ENCODE data around the gene TCF21. TPM values are rescaled to one million over a fixed set of nuclear protein-coding genes. Genes with fewer than 3 reads are reported as not detected.

Gene TCF21
- polyA plus RNA-seq, 1 of the 3 experiments (the other 2 are of a cell fraction), result not detected

DNA sequence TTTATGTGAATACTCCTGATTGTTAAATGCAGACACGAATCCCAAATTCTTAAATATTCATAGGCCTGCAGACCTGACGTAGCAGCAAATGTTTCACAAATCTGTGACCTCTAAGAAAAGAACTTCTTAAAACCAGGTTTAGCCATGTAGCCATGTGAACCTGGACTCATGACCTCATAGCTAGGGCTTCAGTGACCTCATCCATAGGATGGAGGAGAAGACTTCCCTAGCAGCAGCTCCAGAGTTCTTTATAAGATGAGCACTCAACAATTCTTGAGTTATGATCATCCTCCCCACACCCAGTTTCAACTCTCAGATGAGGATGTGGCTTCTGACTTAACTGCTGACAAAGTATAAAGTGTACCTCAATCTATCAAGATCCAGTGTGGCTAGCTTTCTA is 45.8 kb upstream of the TCF21 start:
- Histone ChIP-seq H3K27me3 (ENCODE audit: insufficient read depth) (peaks cover 15% of the 10 kb centered on the region; the same call in 1 of the 2 replicates), H3K27ac (ENCODE audit: low read depth in 2 of 2, low read length in 1 of 2) (no peak overlapping the region), H3K9me3 (no peaks in the 10 kb centered on the region), H3K4me1 (ENCODE audit: control insufficient read depth in 1 of 2, insufficient read depth in 2 of 2, low read depth in 1 of 2, low read length in 1 of 2) (no peaks in the 10 kb centered on the region), H3K4me3 (ENCODE audit: low read depth in 2 of 2, low read length in 1 of 2) (no peak overlapping the region), H3K9me2 (no peaks in the 10 kb centered on the region), H4K20me1 (ENCODE audit: insufficient read depth) (no peaks in the 10 kb centered on the region), H3K9ac (no peak overlapping the region), H3K79me2 (ENCODE audit: insufficient read depth) (no peaks in the 10 kb centered on the region), H2AFZ (ENCODE audit: low read depth) (no peak overlapping the region), H3K4me2 (no peak overlapping the region), H3K36me3 (replicated peaks in 1 of 2; ENCODE audit: control insufficient read depth in 1 of 2, insufficient read depth in 2 of 2, low read length in 1 of 2) (no peaks in the 10 kb centered on the region), H3F3A (replicated peaks; ENCODE audit: insufficient read depth) (no peaks in the 10 kb centered on the region)
- TF ChIP-seq RCOR1 (IDR thresholded peaks at IDR 0.05; ENCODE audit: low read length) (no peak), MXI1 (IDR thresholded peaks at IDR 0.05; ENCODE audit: low read depth, low read length) (no peak), MEF2A (IDR thresholded peaks at IDR 0.05; ENCODE audit: borderline replicate concordance, low read depth) (no peak), ELF1 (IDR thresholded peaks at IDR 0.05) (no peak), RXRA (IDR thresholded peaks at IDR 0.05; ENCODE audit: borderline replicate concordance, low read depth) (no peak)
- CTCF ChIA-PET, result interaction anchor here (0.6 to 3.0 kb wide), 4 partner anchors 16 to 1563 kb away, joined by 3 to 10 read pairs (median 4); no protein-coding TSS in a partner anchor
- DNase-seq, result no peak
- 18% methylated on average over 2 of the region's 2 CpGs for WGBS (ENCODE audit: low lambda C conversion rate)
- POLR2A ChIA-PET, result no interaction called here

DNA sequence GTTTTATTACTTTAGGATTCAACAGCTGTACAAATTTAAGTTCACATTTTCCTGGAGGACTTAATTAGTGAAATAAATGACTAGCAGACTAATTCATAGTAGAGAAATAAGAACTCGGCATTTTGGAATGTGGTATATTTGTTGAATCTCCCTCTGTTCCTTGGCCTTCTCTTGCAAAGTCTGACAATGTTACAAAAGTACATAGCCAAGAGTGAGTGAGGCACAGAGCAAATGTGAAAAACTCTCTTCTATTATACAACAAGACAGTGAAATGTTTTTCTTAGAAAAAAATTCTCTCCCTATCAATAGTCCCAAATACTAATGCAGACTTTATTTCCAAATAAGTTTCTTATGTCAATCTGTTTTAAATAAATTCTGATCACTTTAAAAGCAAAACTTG is 44.2 kb upstream of the TCF21 start:
- DNase-seq, result no peak
- no peak overlapping the region for H3K27ac ChIP-seq (ENCODE audit: low read depth in 2 of 2, low read length in 1 of 2)
- H3K9me2 ChIP-seq, result no peaks in the 10 kb centered on the region
- 0 out of 2 replicates have a peak, but pooled peaks cover 2% of the 10 kb centered on the region for H3K27me3 ChIP-seq (ENCODE audit: insufficient read depth)
- POLR2A ChIA-PET, result no interaction called here
- no peaks in the 10 kb centered on the region for H4K20me1 ChIP-seq (ENCODE audit: insufficient read depth)
- TF ChIP-seq POLR2AphosphoS5 (IDR thresholded peaks at IDR 0.05; ENCODE audit: low read depth, low read length), result no peak
- no peak for TF ChIP-seq RFX5 (IDR thresholded peaks at IDR 0.05; ENCODE audit: low read length)
- TF ChIP-seq RAD21 (IDR thresholded peaks at IDR 0.05; ENCODE audit: low read length), result no peak
- no peak for TF ChIP-seq RXRA (IDR thresholded peaks at IDR 0.05; ENCODE audit: borderline replicate concordance, low read depth)
- TF ChIP-seq, protein P1, sequence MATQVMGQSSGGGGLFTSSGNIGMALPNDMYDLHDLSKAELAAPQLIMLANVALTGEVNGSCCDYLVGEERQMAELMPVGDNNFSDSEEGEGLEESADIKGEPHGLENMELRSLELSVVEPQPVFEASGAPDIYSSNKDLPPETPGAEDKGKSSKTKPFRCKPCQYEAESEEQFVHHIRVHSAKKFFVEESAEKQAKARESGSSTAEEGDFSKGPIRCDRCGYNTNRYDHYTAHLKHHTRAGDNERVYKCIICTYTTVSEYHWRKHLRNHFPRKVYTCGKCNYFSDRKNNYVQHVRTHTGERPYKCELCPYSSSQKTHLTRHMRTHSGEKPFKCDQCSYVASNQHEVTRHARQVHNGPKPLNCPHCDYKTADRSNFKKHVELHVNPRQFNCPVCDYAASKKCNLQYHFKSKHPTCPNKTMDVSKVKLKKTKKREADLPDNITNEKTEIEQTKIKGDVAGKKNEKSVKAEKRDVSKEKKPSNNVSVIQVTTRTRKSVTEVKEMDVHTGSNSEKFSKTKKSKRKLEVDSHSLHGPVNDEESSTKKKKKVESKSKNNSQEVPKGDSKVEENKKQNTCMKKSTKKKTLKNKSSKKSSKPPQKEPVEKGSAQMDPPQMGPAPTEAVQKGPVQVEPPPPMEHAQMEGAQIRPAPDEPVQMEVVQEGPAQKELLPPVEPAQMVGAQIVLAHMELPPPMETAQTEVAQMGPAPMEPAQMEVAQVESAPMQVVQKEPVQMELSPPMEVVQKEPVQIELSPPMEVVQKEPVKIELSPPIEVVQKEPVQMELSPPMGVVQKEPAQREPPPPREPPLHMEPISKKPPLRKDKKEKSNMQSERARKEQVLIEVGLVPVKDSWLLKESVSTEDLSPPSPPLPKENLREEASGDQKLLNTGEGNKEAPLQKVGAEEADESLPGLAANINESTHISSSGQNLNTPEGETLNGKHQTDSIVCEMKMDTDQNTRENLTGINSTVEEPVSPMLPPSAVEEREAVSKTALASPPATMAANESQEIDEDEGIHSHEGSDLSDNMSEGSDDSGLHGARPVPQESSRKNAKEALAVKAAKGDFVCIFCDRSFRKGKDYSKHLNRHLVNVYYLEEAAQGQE (IDR thresholded peaks at IDR 0.05; ENCODE audit: low read depth, low read length), result no peak
- no peak for TF ChIP-seq RCOR1 (IDR thresholded peaks at IDR 0.05; ENCODE audit: low read length)
- no peak for TF ChIP-seq SMC3 (IDR thresholded peaks at IDR 0.05; ENCODE audit: low read depth, low read length)
- TF ChIP-seq, protein P2, sequence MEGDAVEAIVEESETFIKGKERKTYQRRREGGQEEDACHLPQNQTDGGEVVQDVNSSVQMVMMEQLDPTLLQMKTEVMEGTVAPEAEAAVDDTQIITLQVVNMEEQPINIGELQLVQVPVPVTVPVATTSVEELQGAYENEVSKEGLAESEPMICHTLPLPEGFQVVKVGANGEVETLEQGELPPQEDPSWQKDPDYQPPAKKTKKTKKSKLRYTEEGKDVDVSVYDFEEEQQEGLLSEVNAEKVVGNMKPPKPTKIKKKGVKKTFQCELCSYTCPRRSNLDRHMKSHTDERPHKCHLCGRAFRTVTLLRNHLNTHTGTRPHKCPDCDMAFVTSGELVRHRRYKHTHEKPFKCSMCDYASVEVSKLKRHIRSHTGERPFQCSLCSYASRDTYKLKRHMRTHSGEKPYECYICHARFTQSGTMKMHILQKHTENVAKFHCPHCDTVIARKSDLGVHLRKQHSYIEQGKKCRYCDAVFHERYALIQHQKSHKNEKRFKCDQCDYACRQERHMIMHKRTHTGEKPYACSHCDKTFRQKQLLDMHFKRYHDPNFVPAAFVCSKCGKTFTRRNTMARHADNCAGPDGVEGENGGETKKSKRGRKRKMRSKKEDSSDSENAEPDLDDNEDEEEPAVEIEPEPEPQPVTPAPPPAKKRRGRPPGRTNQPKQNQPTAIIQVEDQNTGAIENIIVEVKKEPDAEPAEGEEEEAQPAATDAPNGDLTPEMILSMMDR (IDR thresholded peaks at IDR 0.05), result no peak
- no peak for TF ChIP-seq TAF1 (IDR thresholded peaks at IDR 0.05; ENCODE audit: borderline replicate concordance, low read depth, low read length)
- TF ChIP-seq GABPA (IDR thresholded peaks at IDR 0.05; ENCODE audit: low read depth), result no peak
- TF ChIP-seq, protein P3, sequence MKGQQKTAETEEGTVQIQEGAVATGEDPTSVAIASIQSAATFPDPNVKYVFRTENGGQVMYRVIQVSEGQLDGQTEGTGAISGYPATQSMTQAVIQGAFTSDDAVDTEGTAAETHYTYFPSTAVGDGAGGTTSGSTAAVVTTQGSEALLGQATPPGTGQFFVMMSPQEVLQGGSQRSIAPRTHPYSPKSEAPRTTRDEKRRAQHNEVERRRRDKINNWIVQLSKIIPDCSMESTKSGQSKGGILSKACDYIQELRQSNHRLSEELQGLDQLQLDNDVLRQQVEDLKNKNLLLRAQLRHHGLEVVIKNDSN (IDR thresholded peaks at IDR 0.05; ENCODE audit: borderline replicate concordance, low read depth), result no peak
- no peak for TF ChIP-seq YY1 (IDR thresholded peaks at IDR 0.05; ENCODE audit: low read depth)
- H3K4me1 ChIP-seq (ENCODE audit: control insufficient read depth in 1 of 2, insufficient read depth in 2 of 2, low read depth in 1 of 2, low read length in 1 of 2), result no peaks in the 10 kb centered on the region
- H3K36me3 ChIP-seq (replicated peaks in 1 of 2; ENCODE audit: control insufficient read depth in 1 of 2, insufficient read depth in 2 of 2, low read length in 1 of 2), result no peaks in the 10 kb centered on the region
- no peaks in the 10 kb centered on the region for H3K9me3 ChIP-seq
- H3K4me2 ChIP-seq, result no peak overlapping the region
- H2AFZ ChIP-seq (ENCODE audit: low read depth), result no peak overlapping the region
- WGBS (ENCODE audit: low lambda C conversion rate), result 3% methylated on average over 1 of the region's 1 CpG
- H3K79me2 ChIP-seq (ENCODE audit: insufficient read depth), result no peaks in the 10 kb centered on the region
- no peaks in the 10 kb centered on the region for H3F3A ChIP-seq (replicated peaks; ENCODE audit: insufficient read depth)
- no peak overlapping the region for H3K4me3 ChIP-seq (ENCODE audit: low read depth in 2 of 2, low read length in 1 of 2)
- CTCF ChIA-PET, result interaction anchor here (1.0 kb wide), 1 partner anchor 72 kb away, joined by 3 read pairs; no protein-coding TSS in a partner anchor
- no peak overlapping the region for H3K9ac ChIP-seq

Measured in SK-N-SH (cell line).